GM19099 (cell line): ENCODE results near the gene SDK2.

Experiments used
- POLR2A ChIP-seq: IDR thresholded peaks from 3 replicates; pipeline ENCODE4 v1.6.1; 2011; ENCODE audit warnings: low read depth; ENCODE audit not compliant: insufficient read length; ENCODE audit errors: extremely low read depth

The SDK2 gene

DNA sequence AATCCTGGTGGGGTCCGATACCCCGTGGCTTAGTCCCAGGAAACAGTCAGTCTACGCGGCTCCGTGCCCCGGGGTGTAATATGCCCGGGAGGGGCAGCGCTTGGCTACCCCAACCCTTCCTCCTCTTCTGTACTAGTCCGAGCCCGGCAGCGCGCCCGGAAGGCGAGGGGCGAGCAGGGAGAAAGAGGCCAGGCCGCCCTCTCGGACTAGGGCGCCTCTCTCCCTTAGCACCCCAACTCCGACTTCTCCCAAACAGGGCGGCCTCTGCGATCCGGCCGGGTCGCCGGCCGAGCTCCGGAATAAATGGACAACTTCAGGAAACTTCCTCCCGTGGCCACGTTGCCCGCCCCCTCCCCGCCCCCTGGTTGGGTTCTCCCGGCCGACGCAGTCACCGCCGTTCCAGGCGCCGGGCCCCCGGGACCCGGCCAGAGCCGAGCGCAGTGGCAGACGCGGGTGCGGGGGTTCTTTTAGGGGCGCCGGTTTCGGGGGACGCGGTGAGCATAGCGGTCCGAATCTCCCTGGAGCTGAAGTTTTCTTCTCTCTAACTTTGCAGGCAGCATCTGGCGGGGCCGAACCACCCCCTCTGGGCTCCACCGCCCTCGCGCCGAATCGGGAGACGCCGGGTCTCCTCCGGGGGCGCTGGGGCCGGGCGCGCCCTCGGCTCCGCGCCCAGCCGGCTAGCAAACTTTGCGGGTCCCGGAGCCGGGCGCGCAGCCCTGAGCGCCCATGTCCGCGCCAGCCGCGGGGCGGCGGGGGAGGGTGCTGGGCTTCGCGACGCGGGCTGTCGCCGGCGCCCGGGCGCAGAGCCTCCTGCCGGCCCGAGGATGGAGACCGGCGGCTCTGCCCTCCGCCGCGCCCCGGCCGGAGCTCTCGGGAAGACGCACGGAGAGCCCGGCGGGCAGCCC, at the start of gene SDK2:
Gene SDK2 (minus strand): TSS at position 301 of the 905 bp plus-strand sequence. CDS start 357 bp downstream, outside the sequence.
- no peak for TF ChIP-seq POLR2A

GRCh38 chr17:73693071-73693470, 48.8 kb upstream of the SDK2 start:
- TF ChIP-seq POLR2A: no peak

DNA sequence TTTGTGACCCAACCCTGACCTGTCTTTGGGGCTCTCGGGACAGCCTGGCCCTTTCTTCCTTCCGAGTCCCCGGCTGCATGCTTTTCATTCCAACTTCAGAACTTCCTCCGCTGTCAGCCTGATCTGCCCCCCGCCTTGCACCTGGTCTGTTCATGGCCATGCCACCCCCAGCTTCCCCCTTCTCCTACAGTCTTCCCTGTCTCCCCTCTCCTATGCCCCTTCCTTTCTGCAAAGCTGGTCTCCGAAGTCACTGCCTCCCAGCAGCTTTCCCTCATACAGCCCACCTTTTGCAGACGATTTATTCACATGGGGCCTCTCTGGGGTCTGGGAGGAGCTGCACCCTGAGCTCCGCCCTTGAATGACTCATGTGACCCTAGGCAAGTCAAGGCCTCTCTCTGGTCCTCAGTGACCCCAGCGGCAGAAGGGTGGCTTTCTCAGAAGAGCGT, 47.1 kb upstream of the SDK2 start:
- TF ChIP-seq POLR2A: no peak

GRCh38 chr17:73690676-73691075, 46.4 kb upstream of the SDK2 start:
- no peak for TF ChIP-seq POLR2A

DNA sequence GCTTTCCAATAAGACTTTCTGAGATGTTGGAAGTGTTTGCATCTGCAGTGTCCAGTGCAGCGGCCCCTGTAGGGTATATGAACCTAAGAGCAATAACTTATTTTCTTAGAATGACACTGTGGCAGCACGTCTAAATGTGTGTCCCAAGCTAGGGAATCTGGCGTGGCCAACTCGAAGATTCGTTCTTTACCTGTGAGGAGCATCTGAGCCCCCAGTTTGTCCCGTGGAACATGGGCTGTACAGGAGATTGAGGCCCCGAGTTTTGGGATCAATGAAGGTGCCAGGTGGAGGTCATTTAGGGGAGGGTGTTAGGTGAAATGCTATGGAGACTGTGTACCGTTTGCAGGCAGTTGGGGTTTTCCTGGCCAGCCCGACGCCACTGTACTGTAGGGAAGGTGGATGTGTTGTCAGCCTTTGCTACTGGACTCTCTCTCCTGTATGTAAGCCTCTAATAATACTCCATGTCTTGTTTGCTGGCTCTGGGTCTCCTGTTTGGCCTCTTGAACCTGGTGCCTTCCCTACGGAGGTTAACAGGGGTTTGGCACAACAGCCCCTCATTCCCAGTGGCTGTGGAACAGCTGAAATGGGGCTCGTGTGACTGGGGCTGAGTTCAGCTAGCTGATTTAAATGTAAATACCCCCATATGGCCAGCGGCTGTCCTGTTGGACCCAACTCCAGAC, 45.5 kb upstream of the SDK2 start:
- TF ChIP-seq POLR2A: no peak

DNA sequence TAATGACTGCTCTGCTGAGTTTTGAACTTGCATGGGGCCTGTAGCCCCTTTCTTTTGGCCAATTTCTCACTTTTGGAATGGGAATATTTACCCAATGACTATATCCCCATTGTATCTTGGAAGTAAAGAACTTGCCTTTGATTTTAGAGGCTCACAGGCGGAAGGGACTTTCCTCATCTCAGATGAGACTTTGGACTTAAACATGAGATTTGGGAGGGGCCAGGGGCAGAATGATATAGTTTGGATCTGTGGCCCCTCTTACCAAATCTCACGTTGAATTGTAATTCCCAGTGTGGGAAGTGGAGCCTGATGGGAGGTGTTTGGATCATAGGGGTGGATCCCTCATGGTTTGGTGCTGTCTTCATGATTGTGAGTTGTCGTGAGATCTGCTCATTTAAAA, 42.7 kb upstream of the SDK2 start:
- no peak for TF ChIP-seq POLR2A

DNA sequence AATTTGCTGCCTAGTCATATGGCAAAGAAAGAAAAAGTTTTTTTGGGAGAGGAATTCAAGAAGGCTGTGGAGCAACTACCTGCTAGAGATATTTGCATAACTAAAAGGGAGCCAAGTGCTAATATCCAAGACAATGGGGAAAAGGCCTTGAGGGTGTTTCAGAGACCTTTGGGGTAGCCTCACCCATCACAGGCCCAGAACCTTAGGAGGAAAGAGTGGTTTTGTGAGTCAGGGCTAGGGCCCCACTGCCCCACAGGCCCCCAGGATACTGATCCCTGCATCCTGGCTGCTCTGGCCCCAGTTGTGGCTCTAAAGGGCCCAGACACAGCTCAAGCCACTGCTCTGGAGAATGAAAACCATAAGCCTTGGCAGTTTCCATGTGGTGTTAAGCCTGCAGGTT, 41.9 kb upstream of the SDK2 start:
- TF ChIP-seq POLR2A: no peak

DNA sequence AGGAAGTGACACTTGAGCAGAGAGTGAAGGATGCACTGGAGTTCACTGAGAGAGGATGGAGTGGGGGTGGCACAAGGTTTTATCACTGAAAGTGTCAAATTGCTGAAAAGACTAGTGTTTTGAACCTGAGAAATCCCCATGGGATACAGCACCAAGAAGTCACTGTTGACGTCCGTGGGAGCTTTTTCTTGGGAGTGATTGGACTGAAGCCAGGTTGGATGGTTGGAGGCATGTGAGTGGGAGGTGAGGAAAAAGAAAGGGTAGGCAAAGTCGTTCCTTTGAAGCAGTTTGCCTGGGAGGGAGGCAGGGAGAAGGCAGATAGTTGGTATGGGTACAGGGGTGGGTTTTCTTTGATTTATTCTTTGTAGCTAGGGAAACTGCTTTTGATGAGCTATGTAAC, 39.9 kb upstream of the SDK2 start:
- TF ChIP-seq POLR2A: no peak

GRCh38 chr17:73683771-73684170, 39.5 kb upstream of the SDK2 start:
- TF ChIP-seq POLR2A: no peak

DNA sequence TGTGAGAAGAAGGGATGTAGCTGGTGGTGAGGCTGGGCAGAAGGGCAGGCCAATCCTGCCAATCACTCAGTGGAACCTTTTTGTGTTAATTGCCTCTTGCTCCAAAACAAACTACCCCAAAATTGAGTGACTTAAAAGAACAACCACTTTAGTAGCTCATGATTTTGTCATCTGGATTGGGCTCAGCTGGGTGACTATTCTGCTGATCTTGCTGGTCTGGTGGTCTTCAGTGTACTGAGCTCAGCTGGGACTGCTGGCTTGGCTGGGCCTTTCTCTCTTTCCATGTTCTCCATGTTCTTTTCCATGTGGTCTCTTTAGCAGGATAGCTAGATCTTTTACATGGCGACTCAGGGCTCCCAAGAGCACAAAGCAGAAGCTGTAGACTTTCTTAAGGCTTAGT, 37.7 kb upstream of the SDK2 start:
- TF ChIP-seq POLR2A: no peak

DNA sequence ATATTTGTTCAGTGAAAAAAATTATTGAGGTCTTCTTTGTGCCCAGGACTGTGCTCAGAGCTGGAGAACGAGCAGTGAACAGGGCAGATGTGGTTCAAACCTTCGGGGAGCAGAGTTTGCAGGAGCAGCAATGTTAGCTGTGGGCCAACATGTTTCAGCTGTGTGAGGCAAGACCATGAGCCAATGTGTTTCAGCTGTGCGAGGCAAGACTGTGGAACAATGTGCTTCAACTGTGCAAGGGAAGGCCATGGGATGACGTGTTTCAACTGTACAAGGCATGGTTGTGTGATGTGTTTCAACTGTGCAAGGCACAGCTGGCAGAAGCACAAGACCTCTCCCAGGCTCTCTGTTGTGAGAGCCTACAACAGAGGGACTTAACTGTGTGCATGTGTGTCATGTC, 35.2 kb upstream of the SDK2 start:
- no peak for TF ChIP-seq POLR2A

GRCh38 chr17:73678999-73679398, 34.8 kb upstream of the SDK2 start:
- no peak for TF ChIP-seq POLR2A

GRCh38 chr17:73669771-73670170, 25.5 kb upstream of the SDK2 start:
- no peak for TF ChIP-seq POLR2A

DNA sequence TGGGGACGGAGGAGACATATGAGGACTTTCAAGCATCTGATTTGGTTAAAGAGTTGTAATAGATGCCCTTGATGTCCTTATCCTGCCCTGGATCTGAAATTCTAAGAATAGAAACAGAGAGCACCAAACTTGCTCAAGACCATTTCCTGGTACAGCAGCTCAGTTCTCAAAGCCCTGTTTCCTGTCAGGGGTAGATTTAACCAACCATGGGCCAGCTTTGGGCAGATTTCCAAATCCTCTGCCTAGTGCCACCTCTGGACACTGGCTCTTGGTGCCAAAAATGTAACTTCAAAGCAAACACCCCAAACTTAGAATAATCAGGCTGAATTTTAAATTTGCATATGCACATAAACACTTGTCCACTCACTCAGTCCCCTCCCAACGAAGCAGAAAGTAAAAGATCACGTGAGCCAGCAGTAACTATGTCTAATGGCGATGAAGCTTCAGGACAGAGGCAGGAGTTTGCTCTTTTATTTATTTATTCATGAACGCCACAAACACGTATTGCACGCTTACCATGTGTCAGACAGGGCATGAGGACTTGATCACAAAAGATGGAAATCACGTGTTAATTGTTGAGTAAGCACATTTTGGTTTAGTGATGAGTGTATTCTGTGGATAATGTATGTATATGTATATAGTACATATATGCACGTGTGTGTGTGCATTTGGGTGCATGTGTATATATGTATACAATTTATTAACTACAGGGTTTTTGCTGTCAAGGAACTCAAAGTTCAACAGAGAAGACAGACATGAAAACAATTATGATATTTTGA, 23.1 kb upstream of the SDK2 start:
- TF ChIP-seq POLR2A: no peak

DNA sequence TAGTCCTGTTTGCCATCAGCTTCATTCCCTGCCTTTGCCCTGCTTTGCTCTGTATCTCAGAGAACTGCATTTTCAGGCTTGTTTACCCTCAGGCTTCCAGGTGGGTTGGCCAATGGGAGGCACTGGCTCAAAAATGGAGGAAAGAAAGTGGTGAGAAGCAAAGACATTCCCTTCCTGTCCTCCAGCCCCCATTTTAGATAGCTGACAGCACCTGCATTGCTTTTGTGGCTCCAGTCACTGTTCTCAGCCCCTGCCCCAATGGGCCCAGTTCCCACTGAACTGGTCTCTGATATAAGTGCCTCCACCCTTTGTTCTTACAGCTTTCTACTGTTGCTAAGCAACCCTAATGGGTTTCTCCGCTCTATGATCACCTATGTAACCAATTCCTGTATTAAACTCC, 19.4 kb upstream of the SDK2 start:
- no peak for TF ChIP-seq POLR2A
